Measurements from ENCODE around the gene PREX1. TPM values are rescaled to one million over a fixed set of nuclear protein-coding genes. Genes with fewer than 3 reads are reported as not detected.

PREX1 gene
- total and polyA plus RNA-seq, 2 donors = 12.6 to 18.1 TPM

GRCh38 chr20:48613926-48614325 lies 213.9 kb downstream of the PREX1 start:
- H3K4me3 ChIP-seq (ENCODE audit: low read depth, low read length) = no peak overlapping the region
- DNase-seq (ENCODE audit: extremely low spot score) = no peak
- WGBS = 69% methylated on average over 4 of the region's 4 CpGs
- no peak overlapping the region for H3K27ac ChIP-seq (ENCODE audit: low read depth)
- H3K36me3 ChIP-seq (ENCODE audit: insufficient read depth) = no peaks in the 10 kb centered on the region
- H3K4me1 ChIP-seq (ENCODE audit: insufficient read depth) = no peaks in the 10 kb centered on the region

DNA sequence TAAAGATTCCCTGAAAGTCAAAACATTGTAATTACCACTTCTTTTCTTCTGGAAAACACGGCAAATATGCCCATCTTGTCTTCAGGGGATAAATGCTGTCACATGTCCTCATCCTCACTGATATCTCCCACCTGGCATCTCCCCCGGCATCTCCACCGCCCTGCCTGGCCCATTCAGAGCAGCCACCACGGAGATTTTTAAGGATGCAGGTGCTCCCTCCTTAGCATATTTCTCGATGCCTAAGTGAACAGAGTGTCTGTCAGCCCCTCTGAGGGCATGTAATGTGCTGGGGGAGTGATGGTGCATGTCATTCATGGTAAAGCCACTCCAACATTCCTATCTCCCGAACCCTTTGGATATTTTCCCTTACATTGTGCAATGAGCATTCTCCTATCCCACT lies 215.5 kb downstream of the PREX1 start:
- Histone ChIP-seq H3K4me3 (ENCODE audit: low read depth, low read length) (no peak overlapping the region), H3K4me1 (ENCODE audit: insufficient read depth) (no peaks in the 10 kb centered on the region), H3K36me3 (ENCODE audit: insufficient read depth) (no peaks in the 10 kb centered on the region), H3K27ac (ENCODE audit: low read depth) (no peak overlapping the region)
- no peak for DNase-seq (ENCODE audit: extremely low spot score)
- WGBS = 84% methylated on average over 6 of the region's 6 CpGs

DNA sequence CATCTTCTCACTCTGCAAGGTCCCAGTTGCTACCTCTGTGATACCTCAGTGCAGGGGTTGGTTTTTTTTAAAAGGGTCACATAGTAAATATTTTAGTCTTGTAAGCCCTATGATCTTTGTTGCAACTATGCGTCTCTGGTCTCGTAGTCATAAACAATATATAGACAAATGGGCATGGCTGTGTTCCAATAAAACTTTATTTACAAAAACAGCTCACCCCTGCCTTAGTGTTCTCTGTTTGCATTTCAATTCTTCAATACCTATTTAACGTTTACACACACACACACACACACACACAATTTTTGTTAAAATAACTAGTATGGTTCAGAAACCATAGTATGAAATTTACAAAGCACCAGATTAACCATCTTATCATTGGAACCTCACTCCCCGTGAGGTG lies 216.8 kb downstream of the PREX1 start:
- no peaks in the 10 kb centered on the region for H3K36me3 ChIP-seq (ENCODE audit: insufficient read depth)
- DNase-seq (ENCODE audit: extremely low spot score) = no peak
- 77% methylated on average over 4 of the region's 4 CpGs for WGBS
- H3K4me1 ChIP-seq (ENCODE audit: insufficient read depth) = no peaks in the 10 kb centered on the region
- no peak overlapping the region for H3K27ac ChIP-seq (ENCODE audit: low read depth)
- no peak overlapping the region for H3K4me3 ChIP-seq (ENCODE audit: low read depth, low read length)

DNA sequence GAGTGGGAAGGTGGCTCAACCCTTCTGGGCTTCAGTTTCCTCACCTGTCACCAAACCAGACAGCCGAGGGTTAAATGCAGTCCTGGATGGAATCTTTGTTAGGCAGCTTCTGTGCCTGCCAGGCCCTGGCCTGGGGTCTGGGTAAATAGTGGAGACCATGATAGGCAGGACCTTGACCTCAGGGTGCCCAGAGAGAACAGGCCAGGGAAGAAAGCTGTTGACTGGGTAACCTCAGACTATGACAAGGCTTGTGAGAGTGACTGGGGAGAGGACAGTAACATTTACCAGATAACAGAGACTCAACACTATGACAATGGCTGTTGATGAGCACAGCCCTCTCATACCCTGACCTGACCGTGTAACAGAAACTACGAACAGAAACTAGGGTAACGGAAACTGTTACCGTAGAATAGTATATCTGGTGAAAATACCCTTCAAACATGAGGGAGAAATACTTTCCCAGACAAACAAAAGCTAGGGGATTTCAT lies 218.3 kb downstream of the PREX1 start:
- DNase-seq (ENCODE audit: extremely low spot score) = no peak
- H3K36me3 ChIP-seq (ENCODE audit: insufficient read depth) = no peaks in the 10 kb centered on the region
- no peak overlapping the region for H3K27ac ChIP-seq (ENCODE audit: low read depth)
- H3K4me3 ChIP-seq (ENCODE audit: low read depth, low read length) = no peak overlapping the region
- no peaks in the 10 kb centered on the region for H3K4me1 ChIP-seq (ENCODE audit: insufficient read depth)
- 87% methylated on average over 5 of the region's 5 CpGs for WGBS

DNA sequence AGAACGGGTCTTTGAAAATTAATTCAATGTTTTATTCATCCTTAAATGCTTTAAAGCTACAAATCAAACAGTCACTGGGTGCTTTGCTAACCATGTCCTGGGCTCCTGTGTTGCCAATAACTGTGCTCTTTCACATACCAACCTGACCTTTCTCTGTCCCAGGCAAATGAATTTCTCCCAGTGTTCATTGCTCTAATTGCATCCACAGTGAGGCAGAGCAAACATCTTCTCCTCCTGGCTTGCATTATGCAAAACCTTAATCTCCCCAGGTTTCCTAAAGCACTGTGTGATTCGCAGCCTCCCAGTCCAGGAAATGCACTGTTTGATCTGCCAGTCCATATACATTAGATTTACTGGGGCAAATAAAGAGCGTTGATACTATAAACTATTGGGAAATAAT lies 219.0 kb downstream of the PREX1 start:
- 73% methylated on average over 3 of the region's 3 CpGs for WGBS
- H3K4me1 ChIP-seq (ENCODE audit: insufficient read depth) = no peaks in the 10 kb centered on the region
- DNase-seq (ENCODE audit: extremely low spot score) = no peak
- no peak overlapping the region for H3K27ac ChIP-seq (ENCODE audit: low read depth)
- H3K4me3 ChIP-seq (ENCODE audit: low read depth, low read length) = no peak overlapping the region
- H3K36me3 ChIP-seq (ENCODE audit: insufficient read depth) = no peaks in the 10 kb centered on the region

DNA sequence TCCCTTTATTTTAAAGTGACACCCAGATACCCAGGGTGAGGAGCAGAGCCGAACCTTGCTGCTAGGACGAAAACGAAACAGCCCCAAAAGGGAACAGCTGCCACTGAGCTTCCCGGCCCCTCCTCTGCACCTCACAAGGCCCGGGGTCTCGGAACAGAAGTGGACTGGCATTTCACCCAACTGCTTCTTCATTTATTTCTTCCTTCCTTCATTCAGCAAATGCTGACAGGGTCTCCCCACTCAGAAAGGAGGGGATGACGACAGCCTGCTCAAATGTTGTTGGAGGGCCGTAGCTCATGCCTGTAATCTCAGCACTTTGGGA lies 220.3 kb downstream of the PREX1 start:
- no peaks in the 10 kb centered on the region for H3K4me1 ChIP-seq (ENCODE audit: insufficient read depth)
- WGBS = 93% methylated on average over 8 of the region's 8 CpGs
- no peaks in the 10 kb centered on the region for H3K36me3 ChIP-seq (ENCODE audit: insufficient read depth)
- DNase-seq (ENCODE audit: extremely low spot score) = no peak
- no peak overlapping the region for H3K27ac ChIP-seq (ENCODE audit: low read depth)
- H3K4me3 ChIP-seq (ENCODE audit: low read depth, low read length) = no peak overlapping the region

- 93% methylated on average over 12 of the region's 12 CpGs for WGBS
- Histone ChIP-seq H3K4me1 (ENCODE audit: insufficient read depth) (no peaks in the 10 kb centered on the region), H3K36me3 (ENCODE audit: insufficient read depth) (no peaks in the 10 kb centered on the region), H3K27ac (ENCODE audit: low read depth) (no peak overlapping the region), H3K4me3 (ENCODE audit: low read depth, low read length) (no peak overlapping the region)
- no peak for DNase-seq (ENCODE audit: extremely low spot score)
Observed at GRCh38 chr20:48606841-48607543, 220.8 kb downstream of the PREX1 start.

GRCh38 chr20:48606172-48606840 lies 221.5 kb downstream of the PREX1 start:
- Histone ChIP-seq H3K36me3 (ENCODE audit: insufficient read depth) (no peaks in the 10 kb centered on the region), H3K4me3 (ENCODE audit: low read depth, low read length) (no peak overlapping the region), H3K27ac (ENCODE audit: low read depth) (no peak overlapping the region), H3K4me1 (ENCODE audit: insufficient read depth) (no peaks in the 10 kb centered on the region)
- no peak for DNase-seq (ENCODE audit: extremely low spot score)
- 86% methylated on average over 14 of the region's 14 CpGs for WGBS

GRCh38 chr20:48605364-48606171 lies 222.2 kb downstream of the PREX1 start:
- Histone ChIP-seq H3K36me3 (ENCODE audit: insufficient read depth) (no peaks in the 10 kb centered on the region), H3K27ac (ENCODE audit: low read depth) (no peak overlapping the region), H3K4me1 (ENCODE audit: insufficient read depth) (no peaks in the 10 kb centered on the region), H3K4me3 (ENCODE audit: low read depth, low read length) (no peak overlapping the region)
- WGBS = 78% methylated on average over 17 of the region's 17 CpGs
- DNase-seq (ENCODE audit: extremely low spot score) = no peak

GRCh38 chr20:48604936-48605335 lies 222.9 kb downstream of the PREX1 start:
- Histone ChIP-seq H3K4me3 (ENCODE audit: low read depth, low read length) (no peak overlapping the region), H3K27ac (ENCODE audit: low read depth) (no peak overlapping the region), H3K4me1 (ENCODE audit: insufficient read depth) (no peaks in the 10 kb centered on the region), H3K36me3 (ENCODE audit: insufficient read depth) (no peaks in the 10 kb centered on the region)
- DNase-seq (ENCODE audit: extremely low spot score) = no peak
- WGBS = 93% methylated on average over 7 of the region's 7 CpGs

DNA sequence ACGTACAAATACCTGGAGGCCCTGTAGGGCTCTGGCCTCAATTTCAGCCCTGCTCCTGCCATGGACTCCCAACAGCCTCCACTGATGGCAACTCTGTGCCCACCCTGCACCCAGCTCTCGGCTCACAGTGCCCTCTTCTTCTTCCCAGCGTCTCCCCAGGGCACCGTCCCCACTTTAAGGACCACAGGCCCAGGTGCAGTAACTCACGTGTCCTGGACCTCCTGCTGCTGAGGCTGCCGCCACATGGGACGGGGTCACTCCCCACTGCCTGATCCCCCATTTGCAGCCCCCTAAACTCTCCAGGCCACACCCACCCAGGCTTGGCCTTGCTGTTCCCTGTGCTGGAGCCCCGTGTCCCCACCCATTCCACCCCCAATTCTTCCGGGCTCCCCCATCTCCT lies 223.4 kb downstream of the PREX1 start:
- 95% methylated on average over 9 of the region's 9 CpGs for WGBS
- no peak for DNase-seq (ENCODE audit: extremely low spot score)

GRCh38 chr20:48603819-48604405 lies 223.9 kb downstream of the PREX1 start:
- WGBS = 80% methylated on average over 11 of the region's 11 CpGs
- Histone ChIP-seq H3K27ac (ENCODE audit: low read depth) (no peak overlapping the region), H3K36me3 (ENCODE audit: insufficient read depth) (no peaks in the 10 kb centered on the region), H3K4me3 (ENCODE audit: low read depth, low read length) (no peak overlapping the region), H3K4me1 (ENCODE audit: insufficient read depth) (no peaks in the 10 kb centered on the region)
- DNase-seq (ENCODE audit: extremely low spot score) = no peak

More for the DNA sequence above, 223.4 kb downstream of the PREX1 start:
- Histone ChIP-seq H3K4me1 (ENCODE audit: insufficient read depth) (no peaks in the 10 kb centered on the region), H3K27ac (ENCODE audit: low read depth) (no peak overlapping the region), H3K36me3 (ENCODE audit: insufficient read depth) (no peaks in the 10 kb centered on the region), H3K4me3 (ENCODE audit: low read depth, low read length) (no peak overlapping the region)

DNA sequence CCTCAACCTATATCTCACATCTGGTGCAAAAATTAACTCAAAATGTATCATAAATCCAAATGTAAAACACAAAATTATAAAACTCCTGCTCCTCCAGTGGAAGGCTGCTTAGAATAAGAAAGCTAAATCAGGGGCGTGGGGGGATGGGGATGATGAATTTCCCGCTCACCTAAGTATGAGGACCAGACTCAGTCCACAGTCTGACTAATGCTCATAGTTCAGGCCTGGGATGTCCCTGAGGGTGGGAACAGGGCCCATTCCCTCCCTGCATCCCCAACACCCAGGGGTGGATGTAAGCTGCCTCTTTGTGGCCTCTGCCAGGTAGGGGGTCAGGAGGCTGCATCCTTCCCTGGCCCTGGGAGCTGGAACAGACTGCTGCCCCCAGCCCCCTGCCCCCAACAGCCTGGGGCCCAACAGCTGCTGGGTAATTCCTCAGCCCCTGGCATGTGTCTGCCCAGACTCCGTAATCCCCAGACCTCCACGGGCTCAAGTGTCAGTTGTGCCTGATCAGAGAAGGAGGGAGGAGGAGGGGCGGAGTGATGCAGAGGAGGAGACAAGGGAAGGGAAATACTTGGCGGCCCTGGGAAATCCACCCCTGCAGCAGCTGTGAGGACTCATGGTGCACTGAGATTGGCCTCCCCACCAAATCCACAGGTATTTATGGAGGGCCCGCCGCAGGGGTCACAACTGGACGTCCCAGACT lies 224.5 kb downstream of the PREX1 start:
- WGBS = 50% methylated on average over 9 of the region's 9 CpGs
- Histone ChIP-seq H3K4me1 (ENCODE audit: insufficient read depth) (no peaks in the 10 kb centered on the region), H3K36me3 (ENCODE audit: insufficient read depth) (no peaks in the 10 kb centered on the region), H3K27ac (ENCODE audit: low read depth) (no peak overlapping the region), H3K4me3 (ENCODE audit: low read depth, low read length) (no peak overlapping the region)
- no peak for DNase-seq (ENCODE audit: extremely low spot score)
